Endodermal cell (in vitro differentiated cells): ENCODE data around the gene MAL. TPM values are rescaled to one million over a fixed set of nuclear protein-coding genes. Genes with fewer than 3 reads are reported as not detected.

Source experiments
- DNase-seq: peaks from one replicate; pipeline ENCODE4 v3.0.0-alpha.2; 2017
- H3K27ac ChIP-seq: 2 replicates; pipeline ENCODE4 v1.5.1; 2013; ENCODE audit warnings: mild to moderate bottlenecking, low read depth, low read length, moderate library complexity
- H3K27me3 ChIP-seq: 2 replicates; pipeline ENCODE4 v1.6.1; 2013; ENCODE audit warnings: mild to moderate bottlenecking, low read length, moderate library complexity; ENCODE audit not compliant: insufficient read depth, control insufficient read depth, poor library complexity, severe bottlenecking
- H3K36me3 ChIP-seq: 2 replicates; pipeline ENCODE4 v1.7.0; 2013; ENCODE audit warnings: mild to moderate bottlenecking, low read length, moderate library complexity; ENCODE audit not compliant: control insufficient read depth, insufficient read depth
- H3K4me1 ChIP-seq: one replicate; pipeline ENCODE4 v1.7.0; 2013; ENCODE audit warnings: low read length; ENCODE audit not compliant: control insufficient read depth, insufficient read depth
- H3K4me3 ChIP-seq: 2 replicates; pipeline ENCODE4 v1.5.1; 2013; ENCODE audit warnings: mild to moderate bottlenecking, low read length, moderate library complexity
- H3K9ac ChIP-seq: 2 replicates; pipeline ENCODE4 v1.6.1; 2013; ENCODE audit warnings: mild to moderate bottlenecking, low read length, moderate library complexity; ENCODE audit not compliant: poor library complexity, severe bottlenecking; ENCODE audit errors: extremely low read depth
- H3K9me3 ChIP-seq: 2 replicates; pipeline ENCODE4 v1.6.1; 2013; ENCODE audit warnings: mild to moderate bottlenecking, low read length, moderate library complexity; ENCODE audit not compliant: control insufficient read depth
- H3K27ac Mint-ChIP-seq: 2 replicates; pipeline ENCODE4 v1.8.0; 2020; ENCODE audit warnings: mixed read lengths
- H3K27me3 Mint-ChIP-seq: 2 replicates; pipeline ENCODE4 v1.8.0; 2021; ENCODE audit warnings: mild to moderate bottlenecking, mixed read lengths; ENCODE audit not compliant: insufficient read depth
- H3K36me3 Mint-ChIP-seq: 2 replicates; pipeline ENCODE4 v1.8.0; 2020; ENCODE audit warnings: low read depth, mixed read lengths
- H3K4me1 Mint-ChIP-seq: 2 replicates; pipeline ENCODE4 v1.8.0; 2020; ENCODE audit warnings: mixed read lengths
- H3K4me3 Mint-ChIP-seq: 2 replicates; pipeline ENCODE4 v1.8.0; 2020; ENCODE audit warnings: mild to moderate bottlenecking, moderate library complexity, mixed read lengths
- H3K9me3 Mint-ChIP-seq: 2 replicates; pipeline ENCODE4 v1.8.0; 2020; ENCODE audit warnings: mild to moderate bottlenecking, mixed read lengths
- whole genome bisulfite sequencing, 2 experiments: methylation state at CpG; one replicate each; pipeline versions ENCODE4 v1.1.5 to v1.1.7; 2013; ENCODE audit warnings: missing lambda C conversion rate in 2 of 2, mixed read lengths in 1 of 2; ENCODE audit not compliant: insufficient coverage in 1 of 2, insufficient read length in 1 of 2; 5-methylcytosine and 5-hydroxymethylcytosine counted together
- total RNA-seq, 2 donors: library from RNA; stranded (reverse); fragmentation: NEBNext Ultra II Directional in 1 of 2; extraction: Animal tissue kit (Norgen Biotek cat#: 25700) in 1 of 2; gene quantifications; 2 replicates in 1 of 2; 3 replicates in 1 of 2; pipeline ENCODE4 v1.2.1, GENCODE V29; 2021
- TF ChIP-seq, protein P1 (sequence below): fragments of 200-600 bp; sonication (generic); conservative IDR thresholded peaks from 2 replicates; pipeline ENCODE4 v1.5.0; 2021; ENCODE audit warnings: antibody characterized with exemption, mild to moderate bottlenecking

The MAL gene
- total RNA-seq, 2 donors from 2014 or later = not detected

DNA sequence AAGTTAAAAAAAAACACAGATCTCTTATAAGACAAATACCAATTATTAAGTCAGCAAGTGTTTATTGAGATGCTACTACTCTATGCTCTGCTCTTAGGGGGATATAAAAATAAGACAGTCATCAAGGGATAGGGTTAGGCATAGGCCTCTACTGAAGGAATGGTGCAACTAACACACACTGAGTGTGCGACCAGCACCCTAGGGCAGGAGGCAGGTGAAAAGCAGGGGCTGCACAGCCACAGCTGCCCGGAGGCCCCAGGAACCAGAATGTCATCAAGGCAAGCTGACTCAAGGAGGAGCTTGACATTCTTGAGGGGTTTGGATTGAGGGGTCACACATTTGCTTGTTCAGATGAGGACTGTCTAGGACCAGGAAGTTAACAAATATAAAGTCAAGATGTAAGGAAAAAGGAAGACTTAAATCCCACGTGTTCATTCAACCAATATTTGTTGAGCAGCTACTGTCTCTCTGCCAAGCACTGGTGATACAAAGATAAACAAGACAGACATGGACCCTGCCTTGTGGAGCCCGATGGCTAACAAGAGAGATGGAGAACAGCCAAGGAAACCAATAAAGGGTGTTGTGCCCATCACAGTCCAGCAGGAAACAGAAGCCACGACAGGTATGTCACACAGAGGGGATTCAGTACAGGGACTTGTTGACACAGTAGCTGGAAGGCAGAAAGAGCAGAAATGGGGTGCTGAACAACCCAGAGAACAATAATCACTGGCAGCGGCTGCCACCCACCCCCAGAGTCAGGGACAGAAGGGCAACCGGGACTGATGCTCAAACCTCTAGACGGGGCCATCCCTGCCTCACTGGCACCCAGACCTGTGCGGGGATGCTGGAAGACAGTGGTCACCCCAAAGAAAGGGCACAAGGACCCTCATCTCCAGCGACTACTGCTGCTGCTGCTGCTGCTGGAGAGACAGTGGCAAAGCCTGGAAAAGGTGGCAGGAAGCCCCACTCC lies 45.8 kb upstream of the MAL start:
- no peaks in the 10 kb centered on the region for H3K4me1 ChIP-seq
- H3K36me3 Mint-ChIP-seq = no peaks in the 10 kb centered on the region

DNA sequence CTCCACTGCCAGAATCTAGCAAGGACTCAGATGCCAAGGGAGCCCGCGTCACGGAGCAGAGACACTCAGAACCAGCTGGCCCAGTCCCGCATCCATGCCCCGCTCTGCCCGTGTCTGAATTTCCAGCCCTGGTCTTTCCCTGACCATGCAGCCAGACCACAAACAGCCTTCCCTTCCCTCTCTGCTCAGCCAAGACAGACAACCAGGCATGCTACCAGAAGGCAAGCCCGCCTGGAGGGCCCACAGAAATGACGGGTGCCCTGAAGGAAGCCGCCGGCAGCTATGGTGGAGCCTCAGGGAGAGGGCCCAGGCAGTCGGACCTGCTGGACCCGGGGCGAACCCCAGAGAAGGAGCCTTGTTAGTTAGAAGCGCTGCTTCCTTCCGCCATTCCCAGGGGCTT lies 45.1 kb upstream of the MAL start:
- Histone ChIP-seq H3K36me3 (no peaks in the 10 kb centered on the region), H3K4me1 (no peaks in the 10 kb centered on the region), H3K9me3 (peaks cover 9% of the 10 kb centered on the region), H3K4me3 (no peak overlapping the region), H3K9ac (no peak overlapping the region), H3K27me3 (no peaks in the 10 kb centered on the region), H3K27ac (no peak overlapping the region)
- no peak overlapping the region for H3K27ac Mint-ChIP-seq
- TF ChIP-seq, protein P1, sequence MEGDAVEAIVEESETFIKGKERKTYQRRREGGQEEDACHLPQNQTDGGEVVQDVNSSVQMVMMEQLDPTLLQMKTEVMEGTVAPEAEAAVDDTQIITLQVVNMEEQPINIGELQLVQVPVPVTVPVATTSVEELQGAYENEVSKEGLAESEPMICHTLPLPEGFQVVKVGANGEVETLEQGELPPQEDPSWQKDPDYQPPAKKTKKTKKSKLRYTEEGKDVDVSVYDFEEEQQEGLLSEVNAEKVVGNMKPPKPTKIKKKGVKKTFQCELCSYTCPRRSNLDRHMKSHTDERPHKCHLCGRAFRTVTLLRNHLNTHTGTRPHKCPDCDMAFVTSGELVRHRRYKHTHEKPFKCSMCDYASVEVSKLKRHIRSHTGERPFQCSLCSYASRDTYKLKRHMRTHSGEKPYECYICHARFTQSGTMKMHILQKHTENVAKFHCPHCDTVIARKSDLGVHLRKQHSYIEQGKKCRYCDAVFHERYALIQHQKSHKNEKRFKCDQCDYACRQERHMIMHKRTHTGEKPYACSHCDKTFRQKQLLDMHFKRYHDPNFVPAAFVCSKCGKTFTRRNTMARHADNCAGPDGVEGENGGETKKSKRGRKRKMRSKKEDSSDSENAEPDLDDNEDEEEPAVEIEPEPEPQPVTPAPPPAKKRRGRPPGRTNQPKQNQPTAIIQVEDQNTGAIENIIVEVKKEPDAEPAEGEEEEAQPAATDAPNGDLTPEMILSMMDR = no peak
- H3K36me3 Mint-ChIP-seq = no peaks in the 10 kb centered on the region
- H3K4me1 Mint-ChIP-seq = no peaks in the 10 kb centered on the region
- H3K27me3 Mint-ChIP-seq = peaks cover 11% of the 10 kb centered on the region
- WGBS, 2 experiments = 86 to 94% methylated on average over 11 to 15 of the region's 15 CpGs
- peaks cover 2% of the 10 kb centered on the region for H3K9me3 Mint-ChIP-seq
- DNase-seq = no peak
- no peak overlapping the region for H3K4me3 Mint-ChIP-seq

More for the DNA sequence above, 45.8 kb upstream of the MAL start:
- TF ChIP-seq, protein P1 = no peak
- DNase-seq = no peak
- H3K9ac ChIP-seq = no peak overlapping the region
- no peaks in the 10 kb centered on the region for H3K4me1 Mint-ChIP-seq
- H3K27me3 Mint-ChIP-seq = peaks cover 6% of the 10 kb centered on the region
- H3K36me3 ChIP-seq = no peaks in the 10 kb centered on the region
- H3K9me3 Mint-ChIP-seq = peaks cover 2% of the 10 kb centered on the region
- no peak overlapping the region for H3K27ac Mint-ChIP-seq
- no peak overlapping the region for H3K4me3 ChIP-seq
- H3K9me3 ChIP-seq = peaks cover 9% of the 10 kb centered on the region
- WGBS, 2 experiments = 82 to 93% methylated on average over 6 to 10 of the region's 10 CpGs
- no peak overlapping the region for H3K4me3 Mint-ChIP-seq
- H3K27me3 ChIP-seq = no peaks in the 10 kb centered on the region
- no peak overlapping the region for H3K27ac ChIP-seq

DNA sequence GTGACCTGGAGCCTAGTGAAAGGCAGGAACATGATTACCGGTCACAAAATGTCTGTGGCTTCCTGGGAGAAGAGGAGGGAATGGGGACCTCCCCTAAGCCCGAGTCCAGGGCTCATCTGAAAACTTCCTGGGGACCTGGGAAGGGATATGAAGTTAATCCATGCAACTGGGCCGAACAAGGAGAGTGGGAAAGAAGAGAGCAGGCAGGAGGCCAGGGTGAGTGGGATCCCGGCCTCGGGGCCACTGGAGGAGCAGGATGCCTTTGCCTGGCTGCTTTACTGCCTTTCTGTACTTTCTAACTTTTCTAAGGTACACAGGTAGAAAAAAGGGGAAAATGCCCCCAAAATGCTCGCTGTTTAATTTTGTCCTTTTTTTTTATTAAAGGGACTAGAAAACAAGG lies 43.4 kb upstream of the MAL start:
- TF ChIP-seq, protein P1 = no peak
- WGBS, 2 experiments = 78 to 89% methylated on average over 4 to 6 of the region's 6 CpGs

More for the DNA sequence above, 43.4 kb upstream of the MAL start:
- Mint-ChIP-seq H3K4me1 (no peaks in the 10 kb centered on the region), H3K27me3 (peaks cover 16% of the 10 kb centered on the region), H3K9me3 (peaks cover 2% of the 10 kb centered on the region), H3K27ac (no peak overlapping the region), H3K36me3 (no peaks in the 10 kb centered on the region), H3K4me3 (no peak overlapping the region)
- no peak overlapping the region for H3K9ac ChIP-seq
- H3K9me3 ChIP-seq = peaks cover 3% of the 10 kb centered on the region
- H3K36me3 ChIP-seq = no peaks in the 10 kb centered on the region
- no peak for DNase-seq
- H3K27ac ChIP-seq = no peak overlapping the region
- H3K4me1 ChIP-seq = no peaks in the 10 kb centered on the region
- H3K27me3 ChIP-seq = no peaks in the 10 kb centered on the region
- no peak overlapping the region for H3K4me3 ChIP-seq
